Neural crest cell (in vitro differentiated cells): Measurements from ENCODE around the gene GLCE. TPM values are rescaled to one million over a fixed set of nuclear protein-coding genes. Genes with fewer than 3 reads are reported as not detected.

Experiments used
- DNase-seq: peaks from one replicate; pipeline ENCODE4 v3.0.0; 2021; ENCODE audit warnings: low read depth, mixed read lengths, low spot score
- H3K27ac Mint-ChIP-seq: one replicate; pipeline ENCODE4 v1.8.0; 2021; ENCODE audit warnings: mild to moderate bottlenecking, mixed read lengths; ENCODE audit not compliant: unreplicated experiment
- H3K27me3 Mint-ChIP-seq: 2 replicates; pipeline ENCODE4 v1.8.0; 2021; ENCODE audit warnings: low read depth, mild to moderate bottlenecking, mixed read lengths
- H3K36me3 Mint-ChIP-seq: 2 replicates; pipeline ENCODE4 v1.8.0; 2021; ENCODE audit warnings: low read depth, mild to moderate bottlenecking, mixed read lengths
- H3K4me1 Mint-ChIP-seq: 2 replicates; pipeline ENCODE4 v1.8.0; 2021; ENCODE audit warnings: mixed read lengths
- H3K4me3 Mint-ChIP-seq: one replicate; pipeline ENCODE4 v1.8.0; 2021; ENCODE audit warnings: mild to moderate bottlenecking, mixed read lengths
- H3K9me3 Mint-ChIP-seq: 2 replicates; pipeline ENCODE4 v1.8.0; 2021; ENCODE audit warnings: mixed read lengths
- total RNA-seq: library from RNA; stranded (reverse); gene quantifications from 2 replicates; pipeline ENCODE4 v1.2.1, GENCODE V29; 2021
- TF ChIP-seq, protein P1 (sequence below): fragments of 200-600 bp; sonication (generic); conservative IDR thresholded peaks from 2 replicates; pipeline ENCODE4 v1.5.0; 2021; ENCODE audit warnings: antibody characterized with exemption, mild to moderate bottlenecking

Gene GLCE
- total RNA-seq, 1 donor from 2014 or later: 17.8 TPM

DNA sequence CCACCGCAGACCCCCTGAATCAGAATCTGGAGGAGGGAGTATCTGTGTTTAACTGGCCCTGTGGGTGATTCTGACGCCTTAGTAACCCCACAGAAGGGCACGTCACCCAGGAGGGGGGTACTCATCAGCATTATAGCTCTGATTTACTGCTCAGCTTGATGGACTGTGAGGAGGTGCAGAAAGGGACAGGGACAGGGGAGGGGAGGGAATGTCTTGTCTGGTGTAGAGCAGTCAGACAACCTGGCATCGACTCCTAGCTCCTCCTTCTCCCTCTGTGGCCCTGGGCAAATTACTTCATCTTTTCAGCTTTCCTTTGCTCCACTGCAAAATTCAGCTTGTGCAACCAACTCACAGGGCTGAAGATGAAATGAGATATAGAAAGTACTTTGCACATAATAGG lies 42.3 kb upstream of the GLCE start:
- H3K4me3 Mint-ChIP-seq: no peak overlapping the region
- no peaks in the 10 kb centered on the region for H3K27me3 Mint-ChIP-seq
- no peak overlapping the region for H3K27ac Mint-ChIP-seq
- TF ChIP-seq, protein P1, sequence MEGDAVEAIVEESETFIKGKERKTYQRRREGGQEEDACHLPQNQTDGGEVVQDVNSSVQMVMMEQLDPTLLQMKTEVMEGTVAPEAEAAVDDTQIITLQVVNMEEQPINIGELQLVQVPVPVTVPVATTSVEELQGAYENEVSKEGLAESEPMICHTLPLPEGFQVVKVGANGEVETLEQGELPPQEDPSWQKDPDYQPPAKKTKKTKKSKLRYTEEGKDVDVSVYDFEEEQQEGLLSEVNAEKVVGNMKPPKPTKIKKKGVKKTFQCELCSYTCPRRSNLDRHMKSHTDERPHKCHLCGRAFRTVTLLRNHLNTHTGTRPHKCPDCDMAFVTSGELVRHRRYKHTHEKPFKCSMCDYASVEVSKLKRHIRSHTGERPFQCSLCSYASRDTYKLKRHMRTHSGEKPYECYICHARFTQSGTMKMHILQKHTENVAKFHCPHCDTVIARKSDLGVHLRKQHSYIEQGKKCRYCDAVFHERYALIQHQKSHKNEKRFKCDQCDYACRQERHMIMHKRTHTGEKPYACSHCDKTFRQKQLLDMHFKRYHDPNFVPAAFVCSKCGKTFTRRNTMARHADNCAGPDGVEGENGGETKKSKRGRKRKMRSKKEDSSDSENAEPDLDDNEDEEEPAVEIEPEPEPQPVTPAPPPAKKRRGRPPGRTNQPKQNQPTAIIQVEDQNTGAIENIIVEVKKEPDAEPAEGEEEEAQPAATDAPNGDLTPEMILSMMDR: no peak
- no peaks in the 10 kb centered on the region for H3K36me3 Mint-ChIP-seq
- no peaks in the 10 kb centered on the region for H3K9me3 Mint-ChIP-seq
- peaks cover 35% of the 10 kb centered on the region for H3K4me1 Mint-ChIP-seq
- no peak for DNase-seq

DNA sequence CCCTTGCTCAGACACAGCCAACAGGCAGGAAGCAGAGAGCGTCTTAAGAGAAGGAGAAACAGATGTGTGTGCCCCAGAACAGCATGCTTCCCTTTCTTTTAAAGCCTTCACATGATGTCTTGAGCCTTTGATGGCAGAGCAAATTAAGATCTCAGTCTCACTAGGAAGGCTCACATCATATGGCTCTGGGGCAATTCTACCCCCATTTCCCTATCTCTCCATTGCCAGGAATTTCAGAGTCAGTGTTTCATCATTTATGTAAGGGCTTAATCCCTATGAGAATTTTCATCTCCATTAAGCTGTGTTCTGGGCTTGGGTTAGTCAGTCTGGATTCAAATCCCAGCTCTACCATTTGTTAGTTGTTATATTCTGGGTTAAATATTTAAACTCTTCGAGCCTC lies 41.4 kb upstream of the GLCE start:
- no peaks in the 10 kb centered on the region for H3K9me3 Mint-ChIP-seq
- H3K4me3 Mint-ChIP-seq: no peak overlapping the region
- peaks cover 35% of the 10 kb centered on the region for H3K4me1 Mint-ChIP-seq
- H3K27ac Mint-ChIP-seq: no peak overlapping the region
- TF ChIP-seq, protein P1: no peak
- no peak for DNase-seq
- no peaks in the 10 kb centered on the region for H3K36me3 Mint-ChIP-seq
- H3K27me3 Mint-ChIP-seq: no peaks in the 10 kb centered on the region

DNA sequence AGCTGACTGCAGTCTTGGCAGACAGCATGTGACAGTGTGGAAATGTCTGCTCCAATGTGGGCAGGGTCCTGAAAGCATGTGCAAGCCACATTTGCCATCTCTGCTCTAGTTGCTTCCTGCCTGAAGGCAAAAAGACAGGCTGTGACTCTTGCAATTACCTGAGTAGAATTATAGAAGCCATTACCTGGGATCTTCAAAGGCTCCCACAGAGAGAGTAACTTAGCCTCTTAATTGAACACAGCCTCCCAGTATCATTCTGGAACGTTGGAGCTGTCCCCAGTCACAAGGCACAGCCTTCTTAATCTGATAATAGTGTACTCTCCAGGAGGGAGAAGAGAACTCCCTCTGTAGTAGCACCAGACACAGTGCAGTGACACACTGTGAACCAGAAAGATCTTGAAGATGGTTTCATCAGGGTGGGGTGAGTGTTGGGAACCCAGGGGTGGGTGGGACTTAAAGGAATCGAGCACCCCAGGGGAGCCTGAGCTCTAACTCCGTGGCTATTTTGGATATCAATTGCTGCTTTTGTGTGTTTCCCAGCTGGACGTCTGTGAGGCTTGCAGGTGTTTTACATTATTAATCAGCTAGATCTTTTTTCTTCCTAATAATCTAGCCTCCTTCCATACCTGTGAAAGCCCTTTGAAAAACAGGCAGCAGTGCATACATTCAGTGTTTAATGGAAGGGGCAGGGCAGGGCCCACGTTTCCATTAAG lies 40.6 kb upstream of the GLCE start:
- TF ChIP-seq, protein P1: no peak
- Mint-ChIP-seq H3K27me3 (no peaks in the 10 kb centered on the region), H3K9me3 (no peaks in the 10 kb centered on the region), H3K4me1 (peaks cover 35% of the 10 kb centered on the region), H3K27ac (no peak overlapping the region), H3K4me3 (no peak overlapping the region), H3K36me3 (no peaks in the 10 kb centered on the region)
- DNase-seq: no peak

DNA sequence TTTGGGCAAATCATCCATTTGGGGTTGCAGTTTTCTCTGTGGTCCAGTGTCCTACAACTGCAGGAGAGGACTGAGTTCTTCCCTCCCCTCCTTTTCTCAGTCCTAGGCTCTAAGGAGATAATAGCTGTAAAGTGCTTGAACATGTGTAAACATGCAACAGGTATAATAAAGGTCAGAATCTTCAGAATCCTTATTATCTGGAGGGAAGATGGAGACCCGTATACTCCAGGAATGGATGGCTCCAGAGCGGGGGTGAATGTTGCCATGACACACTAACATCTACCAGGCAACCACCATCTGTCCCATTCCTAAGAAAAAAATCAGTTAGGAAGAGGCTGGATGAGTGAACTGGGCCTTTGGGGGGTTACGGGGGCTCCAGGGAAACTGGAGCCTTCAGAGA lies 39.7 kb upstream of the GLCE start:
- H3K27me3 Mint-ChIP-seq: no peaks in the 10 kb centered on the region
- H3K9me3 Mint-ChIP-seq: no peaks in the 10 kb centered on the region
- H3K27ac Mint-ChIP-seq: no peak overlapping the region
- TF ChIP-seq, protein P1: no peak
- no peaks in the 10 kb centered on the region for H3K36me3 Mint-ChIP-seq
- no peak overlapping the region for H3K4me3 Mint-ChIP-seq
- DNase-seq: no peak
- peaks cover 35% of the 10 kb centered on the region for H3K4me1 Mint-ChIP-seq

DNA sequence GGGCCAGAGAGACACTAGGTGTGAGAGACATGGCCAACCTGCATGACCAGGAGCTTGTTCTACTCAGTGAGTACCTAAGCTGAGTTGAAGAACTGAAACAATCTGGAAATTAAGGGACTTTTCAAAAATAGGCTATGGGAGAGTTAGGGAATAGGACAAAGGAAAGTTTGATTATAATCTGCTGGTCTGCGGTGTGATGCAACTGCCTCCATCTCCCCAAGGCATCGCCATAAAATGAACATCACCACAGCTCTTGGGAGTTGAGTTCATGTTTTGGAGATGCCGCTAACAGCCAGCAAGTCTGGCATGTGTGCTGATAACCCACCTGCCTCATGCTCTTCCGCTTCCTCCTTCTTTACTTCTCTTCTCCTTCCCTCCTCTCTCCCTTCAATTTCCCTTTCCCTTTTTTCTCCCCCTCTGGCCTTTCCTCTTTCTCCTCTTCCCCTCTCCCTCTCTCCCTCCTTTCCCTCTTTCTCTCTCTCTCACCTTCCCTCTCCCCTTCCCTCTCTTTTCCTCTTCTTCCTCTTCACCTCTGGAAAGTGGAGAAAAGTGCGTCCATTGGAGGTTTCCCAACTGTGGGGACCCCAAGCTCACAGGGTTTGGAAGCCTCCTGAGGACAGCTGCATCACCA lies 39.1 kb upstream of the GLCE start:
- DNase-seq: no peak
- Mint-ChIP-seq H3K4me3 (no peak overlapping the region), H3K9me3 (no peaks in the 10 kb centered on the region), H3K27me3 (no peaks in the 10 kb centered on the region), H3K27ac (no peak overlapping the region), H3K4me1 (peaks cover 35% of the 10 kb centered on the region), H3K36me3 (no peaks in the 10 kb centered on the region)
- TF ChIP-seq, protein P1: no peak
